ENCODE measurements around the gene GRIK4.

GRCh38 chr11:120565466-120566155 is 54.1 kb downstream of the GRIK4 start:
- TF ChIP-seq POLR2A (IDR thresholded peaks at IDR 0.05) (no peak), CTCF (IDR thresholded peaks at IDR 0.05) (no peak)
